GM21360 (cell line): ENCODE results near the gene ZDHHC20.
"Not testable (repeated sequence)": the region's sequence is repeated elsewhere in the genome, so short reads cannot be mapped to it uniquely, and the experiment has no call there.

Experiments used
- ATAC-seq: cut with Tn5 transposase; IDR thresholded peaks from one replicate; pipeline ENCODE4 v1.9.1; 2021; ENCODE audit warnings: mild to moderate bottlenecking, moderate library complexity; ENCODE audit not compliant: unreplicated experiment

ZDHHC20 gene

GRCh38 chr13:21436582-21436981 lies 22.5 kb downstream of the ZDHHC20 start:
- ATAC-seq = no peak

DNA sequence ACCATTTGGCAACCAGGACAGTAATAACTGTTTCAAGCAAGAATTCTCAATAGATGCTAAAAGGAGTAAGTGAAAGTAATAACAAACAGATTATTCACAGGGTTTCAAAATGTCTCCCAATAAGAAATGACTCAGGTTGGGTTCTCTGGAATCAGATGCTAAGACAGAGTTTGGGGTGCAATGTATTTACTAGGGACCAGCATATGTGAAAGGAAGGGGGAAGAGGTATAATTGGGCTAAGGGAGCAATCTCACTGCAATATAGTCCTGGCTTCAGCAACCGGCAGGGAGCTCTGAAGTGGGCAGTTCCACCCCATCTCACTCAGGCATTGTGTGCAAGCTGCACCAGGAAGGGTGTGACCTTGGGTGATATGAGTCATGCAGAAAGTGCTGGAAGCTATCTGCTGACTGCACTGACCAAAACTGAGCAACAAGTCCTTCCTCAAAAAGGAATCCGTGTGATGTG lies 23.4 kb downstream of the ZDHHC20 start:
- peak; percentile 94 for ATAC-seq

DNA sequence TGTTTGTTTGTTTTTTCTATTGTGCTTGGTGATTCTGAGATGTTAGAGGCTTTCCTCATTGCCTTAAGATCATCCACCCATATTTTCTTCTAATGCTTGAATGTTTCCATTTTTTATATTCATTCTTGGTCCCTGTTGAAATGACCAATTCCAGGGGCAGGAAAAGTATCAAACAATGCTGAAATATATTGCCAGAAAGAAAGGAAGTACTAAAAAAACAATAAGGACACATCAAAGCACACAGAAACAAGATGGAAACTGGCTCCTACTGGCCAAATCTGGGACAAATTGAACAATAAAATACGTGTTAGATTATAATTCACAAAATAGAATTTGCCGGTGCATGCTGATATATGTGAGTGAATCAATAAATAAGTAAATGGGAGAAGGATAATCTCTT lies 23.9 kb downstream of the ZDHHC20 start:
- ATAC-seq = no peak

- ATAC-seq = no peak
Measured at GRCh38 chr13:21434588-21434987, 24.5 kb downstream of the ZDHHC20 start.

DNA sequence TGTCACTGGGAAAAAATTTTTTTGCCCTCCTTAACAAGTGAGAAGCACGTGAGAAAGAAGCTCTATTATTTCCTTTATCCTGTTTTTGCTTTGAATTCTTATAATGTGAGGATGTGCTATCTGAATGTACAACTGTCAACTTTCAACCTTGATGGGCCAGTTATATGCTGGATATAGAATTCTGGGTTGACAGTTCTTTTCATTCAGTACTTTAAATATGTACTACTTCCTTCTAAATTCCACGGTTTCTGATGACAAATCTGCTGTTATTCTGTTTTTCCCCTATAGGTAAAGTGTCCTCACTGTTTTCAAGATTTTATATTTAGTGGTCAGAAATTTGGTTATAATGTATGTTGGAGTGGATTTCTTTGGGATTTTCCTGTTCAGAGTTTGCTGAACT lies 29.9 kb downstream of the ZDHHC20 start:
- no peak for ATAC-seq

- no peak for ATAC-seq
Measured at GRCh38 chr13:21427741-21428140, 31.4 kb downstream of the ZDHHC20 start.

- no peak for ATAC-seq
Measured at GRCh38 chr13:21426238-21426637, 32.9 kb downstream of the ZDHHC20 start.

- no peak for ATAC-seq
Measured at GRCh38 chr13:21420706-21421105, 38.4 kb downstream of the ZDHHC20 start.

DNA sequence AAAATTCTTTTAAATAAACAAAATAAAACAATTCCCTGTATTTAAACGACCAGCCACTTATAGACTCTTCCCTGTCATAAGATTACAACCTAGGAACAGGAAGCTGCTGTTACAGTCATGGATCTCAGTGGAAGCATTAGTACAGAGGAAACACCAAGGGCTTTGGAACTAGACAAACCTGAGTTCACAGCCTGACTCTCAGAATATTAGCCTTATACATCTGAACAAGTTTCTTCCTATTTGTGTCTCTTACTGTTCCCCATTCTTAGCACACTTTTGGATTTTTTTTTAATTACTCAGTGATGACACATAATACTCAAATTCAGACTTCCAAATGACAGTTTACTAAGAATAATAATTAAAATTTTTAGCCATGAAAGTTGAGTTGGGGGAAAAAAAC lies 46.1 kb downstream of the ZDHHC20 start:
- no peak for ATAC-seq

GRCh38 chr13:21410453-21410852 lies 48.6 kb downstream of the ZDHHC20 start:
- not testable (repeated sequence) for ATAC-seq

DNA sequence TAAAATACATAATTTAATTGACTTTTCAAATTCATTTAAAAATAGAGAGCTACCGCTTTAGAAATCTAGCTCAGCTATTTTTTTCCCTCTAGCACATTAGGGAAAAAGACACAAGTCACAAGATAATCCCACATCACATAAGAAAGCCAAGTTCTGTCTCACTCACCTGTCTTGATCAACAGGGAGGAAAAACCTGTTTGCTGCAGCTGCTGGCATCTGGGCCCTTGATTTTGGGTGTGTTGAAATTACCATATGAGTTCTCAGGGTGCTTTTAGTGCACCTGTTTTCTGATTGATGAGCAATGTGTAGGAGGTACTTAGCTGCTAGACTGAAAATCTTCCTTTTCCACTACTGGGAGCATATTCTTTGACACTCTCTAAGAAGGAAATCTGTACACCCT lies 53.8 kb downstream of the ZDHHC20 start:
- no peak for ATAC-seq

DNA sequence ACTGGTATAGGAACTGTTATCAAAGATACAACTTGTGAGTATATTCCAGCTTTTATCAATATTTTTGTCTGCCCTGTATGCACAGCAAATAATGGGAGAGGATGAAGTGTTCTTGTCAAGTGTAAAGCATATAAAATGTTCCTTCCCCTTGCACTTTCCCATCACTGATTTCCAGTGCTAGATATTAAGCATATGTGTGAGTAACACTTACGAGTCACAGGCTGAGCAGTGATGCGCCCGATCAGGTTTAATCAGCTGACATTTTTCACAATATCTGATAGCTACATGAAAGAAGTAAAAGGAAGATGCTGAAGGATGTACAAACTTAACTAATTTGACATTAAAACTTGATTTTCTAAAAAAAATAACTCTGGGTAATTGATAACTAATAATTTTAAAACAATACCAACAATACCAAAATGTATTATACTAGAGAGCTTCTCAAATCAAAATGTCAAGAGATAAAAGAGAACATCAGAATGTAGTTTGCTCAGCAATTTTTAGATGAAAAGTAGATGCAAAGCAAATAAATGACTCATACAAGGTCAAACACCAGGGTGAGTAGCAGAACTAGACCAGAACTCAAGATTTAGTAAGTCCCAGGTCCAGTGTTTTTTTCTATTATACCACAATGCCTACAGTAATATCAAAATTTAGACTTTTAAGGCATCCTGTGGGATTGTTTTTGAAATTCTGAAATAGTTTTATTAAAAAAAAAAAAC lies 56.4 kb downstream of the ZDHHC20 start:
- no peak for ATAC-seq

- no peak for ATAC-seq
Measured at GRCh38 chr13:21399741-21400140, 59.4 kb downstream of the ZDHHC20 start.

GRCh38 chr13:21395953-21396352 lies 63.1 kb downstream of the ZDHHC20 start:
- no peak for ATAC-seq

DNA sequence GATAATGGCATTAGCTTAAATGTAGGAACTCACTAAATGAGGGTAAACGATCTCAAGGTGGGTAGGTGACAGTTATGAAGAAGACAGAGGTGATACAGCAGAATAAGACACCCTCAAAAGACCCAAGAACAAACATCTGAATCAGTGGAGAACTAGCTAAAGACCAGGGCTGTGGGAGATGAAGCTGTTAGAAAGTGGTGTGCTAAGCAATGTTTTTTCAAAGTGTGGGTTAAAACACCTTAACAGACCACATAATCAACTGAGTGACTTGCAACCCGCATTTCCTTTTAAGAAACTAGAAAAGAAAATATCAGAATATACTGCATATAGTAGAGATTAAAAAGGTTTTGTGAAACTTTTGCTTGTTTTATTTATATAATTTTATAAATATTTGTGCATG lies 70.0 kb downstream of the ZDHHC20 start:
- ATAC-seq = no peak

DNA sequence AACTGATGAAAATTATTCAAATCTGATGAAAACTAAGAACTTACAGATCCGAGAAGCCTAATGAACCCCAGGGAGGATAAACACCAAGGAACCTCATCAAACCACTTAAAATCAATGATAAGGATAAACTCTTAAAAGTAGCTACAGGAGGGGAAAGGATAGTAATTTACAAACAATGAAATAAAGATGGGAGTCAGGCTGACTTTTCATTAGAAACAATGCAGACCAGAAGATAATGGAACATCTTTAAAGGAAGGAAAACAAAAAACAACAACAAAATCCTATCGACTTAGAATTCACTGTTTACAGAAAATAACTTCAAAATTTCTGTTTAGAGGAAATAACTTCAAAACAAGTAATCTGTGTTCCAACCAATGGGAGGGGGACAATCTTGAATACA lies 73.4 kb downstream of the ZDHHC20 start:
- ATAC-seq = no peak

- no peak for ATAC-seq
Measured at GRCh38 chr13:21383090-21383489, 76.0 kb downstream of the ZDHHC20 start.

GRCh38 chr13:21376998-21377985 lies 81.8 kb downstream of the ZDHHC20 start:
- ATAC-seq = not testable (repeated sequence)

GRCh38 chr13:21372530-21372929 lies 86.6 kb downstream of the ZDHHC20 start:
- ATAC-seq = no peak

DNA sequence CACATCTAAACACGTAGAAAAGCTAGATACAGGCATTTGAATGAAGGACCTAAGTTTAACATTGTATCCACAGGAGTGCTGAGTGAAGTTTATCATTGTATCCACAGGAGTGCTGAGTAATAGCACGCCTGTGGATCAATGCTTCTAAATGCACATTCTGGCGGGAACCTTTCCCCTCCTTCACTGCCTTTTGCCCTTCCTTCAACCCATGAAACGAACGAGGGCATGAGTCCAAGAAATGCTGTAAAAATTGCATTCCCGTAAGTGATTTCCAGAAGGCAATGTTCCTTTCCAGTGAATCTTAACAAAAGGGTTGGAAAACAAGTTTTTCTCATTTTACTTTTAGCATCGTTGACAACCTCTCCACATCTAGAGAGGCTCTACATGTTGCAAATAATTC lies 88.1 kb downstream of the ZDHHC20 start:
- no peak for ATAC-seq

DNA sequence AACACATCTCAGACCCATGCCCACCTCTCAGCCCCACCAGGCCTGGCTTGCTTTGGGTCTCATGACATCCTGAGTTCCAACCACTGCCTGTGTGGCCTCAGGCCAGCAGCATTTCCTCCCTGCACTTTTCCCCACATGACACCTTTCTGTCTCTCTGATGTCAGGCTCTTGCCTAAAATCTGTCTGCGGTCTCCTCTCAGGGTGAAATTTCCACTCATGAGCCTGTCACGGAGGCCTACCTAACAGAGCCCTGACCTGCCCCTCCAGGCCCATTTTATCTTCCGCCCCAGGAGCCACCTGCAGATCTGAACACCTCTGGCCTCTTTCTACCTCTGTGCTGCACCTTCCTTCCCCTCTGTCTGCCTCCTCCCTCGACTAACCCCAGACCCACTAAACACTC lies 93.5 kb downstream of the ZDHHC20 start:
- no peak for ATAC-seq

- ATAC-seq = no peak
Measured at GRCh38 chr13:21364916-21365315, 94.2 kb downstream of the ZDHHC20 start.
